Vagina (tissue), 2 donors: Measurements from ENCODE around the gene SEMA4G. TPM values are rescaled to one million over a fixed set of nuclear protein-coding genes. Genes with fewer than 3 reads are reported as not detected.
A peak's percentile ranks its signal among the peaks of the same experiment; 100 is the strongest.

Experiments used
- DNase-seq, 2 donors: peaks; one replicate each; pipeline ENCODE4 v3.0.0-alpha.2; 2017; ENCODE audit errors: extremely low spot score in 2 of 2
- H3K27ac ChIP-seq: fragments of 200-600 bp; sonication (generic); one replicate; pipeline ENCODE4 v1.5.1; 2019
- H3K27me3 ChIP-seq: fragments of 200-600 bp; sonication (generic); one replicate; pipeline ENCODE4 v1.5.1; 2019
- H3K36me3 ChIP-seq, 2 donors: fragments of 200-600 bp; sonication (generic); one replicate each; pipeline ENCODE4 v1.5.1; 2017 to 2019
- H3K4me1 ChIP-seq: fragments of 200-600 bp; sonication (generic); one replicate; pipeline ENCODE4 v1.5.1; 2019
- H3K4me3 ChIP-seq, 2 donors: fragments of 200-600 bp; sonication (generic); 1 replicate in 1 of 2; 2 replicates in 1 of 2; pipeline ENCODE4 v1.5.1; 2016 to 2019
- H3K9me3 ChIP-seq: fragments of 200-600 bp; sonication (generic); one replicate; pipeline ENCODE4 v1.5.1; 2019
- CTCF ChIP-seq, 3 experiments: fragments of 450-650 bp in 2 of 3; fragments of 200-600 bp in 1 of 3; sonication (generic) in 1 of 3; IDR thresholded peaks; one replicate each; pipeline ENCODE4 v1.5.1; 2017 to 2019; ENCODE audit warnings: antibody characterized with exemption in 3 of 3, mild to moderate bottlenecking in 2 of 3, moderate library complexity in 2 of 3
- POLR2A ChIP-seq, 2 donors: fragments of 450-650 bp; IDR thresholded peaks; one replicate each; pipeline ENCODE4 v1.6.1; 2017; ENCODE audit warnings: antibody characterized with exemption in 2 of 2, mild to moderate bottlenecking in 2 of 2, moderate library complexity in 2 of 2
- POLR2AphosphoS5 ChIP-seq, 2 donors: sonication (generic); formaldehyde crosslinking; IDR thresholded peaks; one replicate each; pipeline ENCODE4 v1.9.0; 2017; ENCODE audit warnings: antibody characterized with exemption in 2 of 2, mild to moderate bottlenecking in 2 of 2, low read depth in 1 of 2; ENCODE audit not compliant: insufficient read depth in 1 of 2
- intact Hi-C: fragments of 100-400 bp; cut with DNase I; formaldehyde crosslinking; loops from one replicate; pipeline ENCODE4 v1.15.1; 2023
- total RNA-seq: library from RNA; depleted of rRNA; stranded (reverse); fragments of >200 nt; gene quantifications from one replicate; pipeline ENCODE4 v1.2.3, GENCODE V29; 2016

SEMA4G gene
- total RNA-seq: 6.4 TPM

DNA sequence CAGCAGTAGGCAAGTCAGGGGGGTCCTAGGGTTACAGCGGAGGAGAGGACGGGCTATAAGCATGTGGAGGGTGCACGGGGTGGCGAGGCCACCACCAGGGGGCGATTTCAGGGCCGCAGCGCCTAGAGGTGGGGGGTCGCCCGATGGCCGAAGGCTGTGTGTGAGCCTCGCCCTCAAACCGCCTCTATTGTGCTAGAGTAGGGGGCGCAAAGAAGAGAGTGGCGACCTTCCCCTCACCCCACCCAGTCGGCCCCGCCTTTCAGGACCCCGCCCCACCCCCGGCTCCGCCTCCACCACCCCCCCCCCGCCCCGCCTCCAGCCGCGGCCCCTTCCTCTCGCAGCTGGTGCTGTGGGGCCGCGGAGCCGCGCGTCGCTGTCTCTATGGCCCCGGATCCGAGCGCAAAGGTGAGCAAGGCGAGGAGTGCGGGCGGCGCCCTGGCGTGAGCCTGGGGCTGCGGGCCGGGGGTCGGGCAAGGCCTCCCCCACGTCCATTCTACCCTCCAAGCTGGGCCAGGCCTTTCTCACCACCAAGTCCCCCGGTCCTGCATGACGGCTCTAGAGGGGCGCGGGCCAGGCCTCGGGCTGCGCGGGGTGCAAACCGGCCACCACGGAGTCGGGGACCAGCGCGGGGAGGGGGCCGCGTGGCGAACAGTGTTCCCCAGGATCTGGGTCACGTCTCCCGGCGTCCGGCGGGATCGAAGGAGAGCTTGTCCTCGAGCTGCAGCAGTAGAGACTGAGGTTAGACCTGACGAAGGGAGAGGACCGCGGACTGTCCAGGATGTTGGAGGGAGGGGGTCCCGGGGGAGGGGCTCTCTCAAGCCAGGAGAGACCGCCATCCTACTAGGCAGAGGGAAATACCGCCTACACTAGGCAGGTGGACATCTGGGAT, at the start of gene SEMA4G:
TSS of gene SEMA4G (plus strand) at position 318 of the 889 bp plus-strand sequence. CDS start 3,409 bp downstream, outside the sequence.
- peak in 1 of 2 donors; percentile 18 for TF ChIP-seq POLR2AphosphoS5 (IDR thresholded peaks at IDR 0.05; ENCODE audit: insufficient read depth in 1 of 2, low read depth in 1 of 2)
- peak; percentile 27 to 54 (median 46) for TF ChIP-seq CTCF (IDR thresholded peaks at IDR 0.05)
- no peak for TF ChIP-seq POLR2A (IDR thresholded peaks at IDR 0.05)
- Histone ChIP-seq H3K9me3 (no peaks in the 10 kb centered on the region), H3K27ac (no peak within 1 kb of the TSS), H3K36me3 (peaks cover 0 to 9% of the 10 kb centered on the region in 2 donors), H3K27me3 (no peaks in the 10 kb centered on the region), H3K4me1 (peaks cover 15% of the 10 kb centered on the region), H3K4me3 (peak within 1 kb of the TSS; percentile 60 to 72)
- intact Hi-C loops: no loop called here
- DNase-seq: no peak

GRCh38 chr10:100923580-100923979, 45.7 kb upstream of the SEMA4G start:
- no peak for DNase-seq
- no peaks in the 10 kb centered on the region for H3K27me3 ChIP-seq
- H3K4me1 ChIP-seq: no peaks in the 10 kb centered on the region
- no peak overlapping the region for H3K4me3 ChIP-seq
- H3K9me3 ChIP-seq: no peaks in the 10 kb centered on the region
- no peak overlapping the region for H3K27ac ChIP-seq
- TF ChIP-seq POLR2AphosphoS5 (IDR thresholded peaks at IDR 0.05; ENCODE audit: insufficient read depth in 1 of 2, low read depth in 1 of 2): no peak
- no peak for TF ChIP-seq CTCF (IDR thresholded peaks at IDR 0.05)
- no peak for TF ChIP-seq POLR2A (IDR thresholded peaks at IDR 0.05)
- intact Hi-C loops: no loop called here
- peaks cover 0 to 44% of the 10 kb centered on the region in 2 donors for H3K36me3 ChIP-seq

DNA sequence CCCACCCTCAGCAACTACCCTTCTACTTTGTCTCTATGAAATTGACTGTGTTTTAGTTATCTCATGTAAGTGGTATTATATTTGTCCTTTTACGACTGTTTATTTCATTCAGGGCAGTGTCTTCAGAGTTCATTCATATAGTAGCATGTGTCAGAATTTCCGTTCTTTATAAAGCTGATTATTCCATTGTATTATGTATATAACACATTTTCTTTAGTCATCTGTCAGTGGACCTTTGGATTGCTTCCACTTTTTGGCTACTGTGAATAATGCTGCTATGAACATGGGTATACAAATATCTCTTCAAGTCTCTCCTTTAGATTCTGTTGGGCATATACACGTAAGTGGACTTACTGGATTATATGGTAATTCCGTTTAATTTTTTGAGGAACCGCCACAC, 42.0 kb upstream of the SEMA4G start:
- Histone ChIP-seq H3K9me3 (no peaks in the 10 kb centered on the region), H3K4me1 (no peaks in the 10 kb centered on the region), H3K36me3 (peaks cover 0 to 63% of the 10 kb centered on the region in 2 donors), H3K4me3 (no peak overlapping the region), H3K27ac (no peak overlapping the region), H3K27me3 (no peaks in the 10 kb centered on the region)
- DNase-seq: no peak
- no peak for TF ChIP-seq POLR2AphosphoS5 (IDR thresholded peaks at IDR 0.05; ENCODE audit: insufficient read depth in 1 of 2, low read depth in 1 of 2)
- intact Hi-C loops: no loop called here

DNA sequence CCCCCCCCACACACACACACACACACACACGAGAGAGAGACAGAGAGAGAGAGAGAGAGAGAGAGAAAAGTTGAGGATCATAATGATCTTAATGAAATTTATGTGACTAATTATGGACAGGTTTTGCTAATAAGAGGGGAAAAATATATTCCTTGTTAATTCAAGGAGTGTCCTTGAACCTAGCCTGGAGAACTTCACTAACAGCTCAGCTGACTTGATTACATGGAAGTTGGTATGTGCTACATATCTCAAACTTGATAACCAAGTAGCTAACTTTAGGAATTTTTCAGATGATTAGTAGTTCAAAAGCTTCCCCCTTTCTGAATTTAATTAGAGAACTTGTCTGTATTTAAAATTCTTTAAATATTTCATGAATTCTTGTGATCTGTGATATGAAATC, 41.3 kb upstream of the SEMA4G start:
- TF ChIP-seq POLR2AphosphoS5 (IDR thresholded peaks at IDR 0.05; ENCODE audit: insufficient read depth in 1 of 2, low read depth in 1 of 2): no peak
- no peak for TF ChIP-seq POLR2A (IDR thresholded peaks at IDR 0.05)
- TF ChIP-seq CTCF (IDR thresholded peaks at IDR 0.05): no peak
- Histone ChIP-seq H3K4me3 (no peak overlapping the region), H3K4me1 (no peaks in the 10 kb centered on the region), H3K27me3 (no peaks in the 10 kb centered on the region), H3K27ac (no peak overlapping the region), H3K9me3 (no peaks in the 10 kb centered on the region), H3K36me3 (peaks cover 0 to 70% of the 10 kb centered on the region in 2 donors)
- intact Hi-C loops: no loop called here
- no peak for DNase-seq

DNA sequence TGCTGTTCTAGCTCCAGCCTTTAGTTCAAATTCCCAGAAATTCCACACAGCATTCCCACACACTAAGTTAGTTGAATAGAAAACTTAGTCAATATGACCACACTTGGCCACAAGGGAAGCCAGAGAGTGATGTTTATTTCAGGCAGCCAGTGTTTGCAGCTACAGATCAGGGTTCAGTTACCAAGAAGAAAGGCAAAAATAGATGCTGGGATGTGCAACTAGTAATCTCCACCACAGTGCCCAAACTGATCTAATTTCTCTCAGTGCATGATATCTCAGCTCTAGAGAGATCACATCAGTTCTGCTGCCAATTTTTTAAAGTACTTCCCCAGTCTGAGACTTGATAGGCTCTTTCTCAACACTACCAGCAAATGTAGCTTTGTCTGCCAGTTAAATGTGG, 38.9 kb upstream of the SEMA4G start:
- Histone ChIP-seq H3K4me1 (no peaks in the 10 kb centered on the region), H3K27ac (no peak overlapping the region), H3K4me3 (no peak overlapping the region), H3K9me3 (no peaks in the 10 kb centered on the region), H3K27me3 (no peaks in the 10 kb centered on the region), H3K36me3 (peaks cover 0 to 69% of the 10 kb centered on the region in 2 donors)
- intact Hi-C loops: no loop called here
- TF ChIP-seq POLR2AphosphoS5 (IDR thresholded peaks at IDR 0.05; ENCODE audit: insufficient read depth in 1 of 2, low read depth in 1 of 2) (no peak), POLR2A (IDR thresholded peaks at IDR 0.05) (no peak), CTCF (IDR thresholded peaks at IDR 0.05) (no peak)
- no peak for DNase-seq
